ENCODE results near the gene HIP1R.

- TF ChIP-seq, protein P1, sequence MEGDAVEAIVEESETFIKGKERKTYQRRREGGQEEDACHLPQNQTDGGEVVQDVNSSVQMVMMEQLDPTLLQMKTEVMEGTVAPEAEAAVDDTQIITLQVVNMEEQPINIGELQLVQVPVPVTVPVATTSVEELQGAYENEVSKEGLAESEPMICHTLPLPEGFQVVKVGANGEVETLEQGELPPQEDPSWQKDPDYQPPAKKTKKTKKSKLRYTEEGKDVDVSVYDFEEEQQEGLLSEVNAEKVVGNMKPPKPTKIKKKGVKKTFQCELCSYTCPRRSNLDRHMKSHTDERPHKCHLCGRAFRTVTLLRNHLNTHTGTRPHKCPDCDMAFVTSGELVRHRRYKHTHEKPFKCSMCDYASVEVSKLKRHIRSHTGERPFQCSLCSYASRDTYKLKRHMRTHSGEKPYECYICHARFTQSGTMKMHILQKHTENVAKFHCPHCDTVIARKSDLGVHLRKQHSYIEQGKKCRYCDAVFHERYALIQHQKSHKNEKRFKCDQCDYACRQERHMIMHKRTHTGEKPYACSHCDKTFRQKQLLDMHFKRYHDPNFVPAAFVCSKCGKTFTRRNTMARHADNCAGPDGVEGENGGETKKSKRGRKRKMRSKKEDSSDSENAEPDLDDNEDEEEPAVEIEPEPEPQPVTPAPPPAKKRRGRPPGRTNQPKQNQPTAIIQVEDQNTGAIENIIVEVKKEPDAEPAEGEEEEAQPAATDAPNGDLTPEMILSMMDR (conservative IDR thresholded peaks at IDR 0.05; ENCODE audit: low read depth, low read length) = no peak
- no peak for TF ChIP-seq POLR2A (IDR thresholded peaks at IDR 0.05; ENCODE audit: low read depth, low read length)
- TF ChIP-seq CHD1 (IDR thresholded peaks at IDR 0.05; ENCODE audit: low read depth, low read length) = no peak
- TF ChIP-seq, protein P2, sequence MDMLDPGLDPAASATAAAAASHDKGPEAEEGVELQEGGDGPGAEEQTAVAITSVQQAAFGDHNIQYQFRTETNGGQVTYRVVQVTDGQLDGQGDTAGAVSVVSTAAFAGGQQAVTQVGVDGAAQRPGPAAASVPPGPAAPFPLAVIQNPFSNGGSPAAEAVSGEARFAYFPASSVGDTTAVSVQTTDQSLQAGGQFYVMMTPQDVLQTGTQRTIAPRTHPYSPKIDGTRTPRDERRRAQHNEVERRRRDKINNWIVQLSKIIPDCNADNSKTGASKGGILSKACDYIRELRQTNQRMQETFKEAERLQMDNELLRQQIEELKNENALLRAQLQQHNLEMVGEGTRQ (IDR thresholded peaks at IDR 0.05; ENCODE audit: low read depth, low read length) = no peak
- TF ChIP-seq, protein P3, sequence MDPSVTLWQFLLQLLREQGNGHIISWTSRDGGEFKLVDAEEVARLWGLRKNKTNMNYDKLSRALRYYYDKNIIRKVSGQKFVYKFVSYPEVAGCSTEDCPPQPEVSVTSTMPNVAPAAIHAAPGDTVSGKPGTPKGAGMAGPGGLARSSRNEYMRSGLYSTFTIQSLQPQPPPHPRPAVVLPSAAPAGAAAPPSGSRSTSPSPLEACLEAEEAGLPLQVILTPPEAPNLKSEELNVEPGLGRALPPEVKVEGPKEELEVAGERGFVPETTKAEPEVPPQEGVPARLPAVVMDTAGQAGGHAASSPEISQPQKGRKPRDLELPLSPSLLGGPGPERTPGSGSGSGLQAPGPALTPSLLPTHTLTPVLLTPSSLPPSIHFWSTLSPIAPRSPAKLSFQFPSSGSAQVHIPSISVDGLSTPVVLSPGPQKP (IDR thresholded peaks at IDR 0.05; ENCODE audit: borderline replicate concordance, low read depth, low read length) = no peak
- no peak for TF ChIP-seq RAD21 (IDR thresholded peaks at IDR 0.05; ENCODE audit: low read length)
- TF ChIP-seq CEBPB (IDR thresholded peaks at IDR 0.05; ENCODE audit: low read depth, low read length) = no peak
- TF ChIP-seq MXI1 (IDR thresholded peaks at IDR 0.05; ENCODE audit: borderline replicate concordance, low read depth, low read length) = no peak
- TF ChIP-seq FOS (IDR thresholded peaks at IDR 0.05; ENCODE audit: low read depth, low read length) = no peak
These were observed 14.4 kb upstream of the HIP1R start for GRCh38 chr12:122820838-122821271.

Data from IMR-90 (cell line).